Ishikawa (cell line): ENCODE measurements around the gene FOXC1.

ENCODE experiments used
- CEBPB ChIP-seq: IDR thresholded peaks from 2 replicates; pipeline ENCODE4 v1.6.1; 2012
- EP300 ChIP-seq: IDR thresholded peaks from 2 replicates; pipeline ENCODE4 v1.6.1; 2012; ENCODE audit warnings: borderline replicate concordance
- FOXM1 ChIP-seq: IDR thresholded peaks from 2 replicates; pipeline ENCODE4 v1.6.1; 2012; ENCODE audit warnings: low read depth, borderline replicate concordance
- MAX ChIP-seq: IDR thresholded peaks from 2 replicates; pipeline ENCODE4 v1.6.1; 2012
- RAD21 ChIP-seq: IDR thresholded peaks from 2 replicates; pipeline ENCODE4 v1.6.1; 2012; ENCODE audit warnings: low read depth
- REST ChIP-seq: IDR thresholded peaks from 2 replicates; pipeline ENCODE4 v1.6.1; 2012; ENCODE audit warnings: low read depth, mild to moderate bottlenecking
- TAF1 ChIP-seq: IDR thresholded peaks from 2 replicates; pipeline ENCODE4 v1.6.1; 2012; ENCODE audit warnings: low read depth, mild to moderate bottlenecking
- TCF12 ChIP-seq: IDR thresholded peaks from 2 replicates; pipeline ENCODE4 v1.6.1; 2012; ENCODE audit warnings: low read depth
- TEAD4 ChIP-seq: IDR thresholded peaks from 2 replicates; pipeline ENCODE4 v1.6.1; 2012
- YY1 ChIP-seq: IDR thresholded peaks from 2 replicates; pipeline ENCODE4 v1.6.1; 2012; ENCODE audit warnings: low read depth

GRCh38 chr6:1577896-1578745 lies 31.6 kb upstream of the FOXC1 start:
- TF ChIP-seq EP300 = no peak
- no peak for TF ChIP-seq CEBPB
- TF ChIP-seq TCF12 = no peak
- TF ChIP-seq TEAD4 = no peak
- no peak for TF ChIP-seq REST
- TF ChIP-seq MAX = no peak
- no peak for TF ChIP-seq RAD21
- no peak for TF ChIP-seq TAF1
- no peak for TF ChIP-seq FOXM1
- TF ChIP-seq YY1 = no peak
